Lung (tissue), 12 donors: Measurements from ENCODE around the gene LRRC14B. TPM values are rescaled to one million over a fixed set of nuclear protein-coding genes. Genes with fewer than 3 reads are reported as not detected.

Experiments used
- ATAC-seq: fragments of 200-7000 bp; cut with Tn5 transposase; one replicate; pipeline ENCODE4 v1.9.1; 2020; ENCODE audit warnings: moderate number of reproducible peaks; ENCODE audit not compliant: insufficient read depth, low FRiP score
- DNase-seq, 3 donors: peaks; one replicate each; pipeline ENCODE4 v3.0.0-alpha.2; 2013 to 2017
- H3K27ac ChIP-seq, 2 donors: one replicate each; pipeline ENCODE4 v1.5.1; 2013; ENCODE audit warnings: mild to moderate bottlenecking in 2 of 2, moderate library complexity in 2 of 2, control low read depth in 1 of 2, inconsistent platforms in 1 of 2, low read depth in 1 of 2, low read length in 1 of 2
- H3K27me3 ChIP-seq, 3 donors: one replicate each; pipeline ENCODE4 v1.5.1; 2013; ENCODE audit warnings: low read length in 2 of 3; ENCODE audit not compliant: control insufficient read depth in 3 of 3, insufficient read depth in 3 of 3
- H3K36me3 ChIP-seq, 4 donors: one replicate each; pipeline ENCODE4 v1.5.1; 2013; ENCODE audit warnings: low read length in 4 of 4, mild to moderate bottlenecking in 1 of 4, moderate library complexity in 1 of 4; ENCODE audit not compliant: control insufficient read depth in 4 of 4, insufficient read depth in 4 of 4
- H3K4me1 ChIP-seq, 5 donors: one replicate each; pipeline ENCODE4 v1.5.1; 2013; ENCODE audit warnings: low read length in 5 of 5, mild to moderate bottlenecking in 2 of 5, moderate library complexity in 1 of 5; ENCODE audit not compliant: control insufficient read depth in 5 of 5, insufficient read depth in 5 of 5
- H3K4me3 ChIP-seq: one replicate; pipeline ENCODE4 v1.5.1; 2013; ENCODE audit warnings: mild to moderate bottlenecking, control low read depth, moderate library complexity
- H3K9ac ChIP-seq, 2 donors: one replicate each; pipeline ENCODE4 v1.5.1; 2013; ENCODE audit warnings: low read length in 2 of 2, control low read depth in 1 of 2; ENCODE audit not compliant: insufficient read depth in 1 of 2
- H3K9me3 ChIP-seq, 4 donors: one replicate each; pipeline ENCODE4 v1.5.1; 2013; ENCODE audit warnings: low read length in 3 of 4, mild to moderate bottlenecking in 1 of 4, moderate library complexity in 1 of 4; ENCODE audit not compliant: control insufficient read depth in 4 of 4, insufficient read depth in 3 of 4
- WGBS, 2 donors: extraction: QIAGEN DNeasy Blood & Tissue Kit; methylation state at CpG; one replicate each; pipeline ENCODE4 v1.1.7; 2013; 5-methylcytosine and 5-hydroxymethylcytosine counted together
- polyA plus RNA-seq, 2 donors: library from polyadenylated mRNA; stranded (reverse); fragments of 200-250 nt; gene quantifications; one replicate each; pipeline ENCODE4 v1.2.1, GENCODE V29; 2013
- total RNA-seq, 2 donors: library from RNA; depleted of rRNA in 1 of 2; stranded (reverse); fragments of >200 nt in 1 of 2; gene quantifications; one replicate each; pipeline ENCODE4 v1.2.1, GENCODE V29; 2014 to 2021
- TF ChIP-seq, protein P1 (sequence below): IDR thresholded peaks from 2 replicates; pipeline ENCODE4 v1.5.1; 2012; ENCODE audit warnings: mild to moderate bottlenecking; ENCODE audit errors: control extremely low read depth, extremely low read depth
- donor health status: control.
- donor health status: control.
- donor health status: Bipolar disorder and iron deficiency.
- donor health status: healthy.
- donor health status: DM: yes; HTN: yes; CAD: no.

The LRRC14B gene
- total and polyA plus RNA-seq, 4 donors: 0.14 TPM; not detected in 3

DNA sequence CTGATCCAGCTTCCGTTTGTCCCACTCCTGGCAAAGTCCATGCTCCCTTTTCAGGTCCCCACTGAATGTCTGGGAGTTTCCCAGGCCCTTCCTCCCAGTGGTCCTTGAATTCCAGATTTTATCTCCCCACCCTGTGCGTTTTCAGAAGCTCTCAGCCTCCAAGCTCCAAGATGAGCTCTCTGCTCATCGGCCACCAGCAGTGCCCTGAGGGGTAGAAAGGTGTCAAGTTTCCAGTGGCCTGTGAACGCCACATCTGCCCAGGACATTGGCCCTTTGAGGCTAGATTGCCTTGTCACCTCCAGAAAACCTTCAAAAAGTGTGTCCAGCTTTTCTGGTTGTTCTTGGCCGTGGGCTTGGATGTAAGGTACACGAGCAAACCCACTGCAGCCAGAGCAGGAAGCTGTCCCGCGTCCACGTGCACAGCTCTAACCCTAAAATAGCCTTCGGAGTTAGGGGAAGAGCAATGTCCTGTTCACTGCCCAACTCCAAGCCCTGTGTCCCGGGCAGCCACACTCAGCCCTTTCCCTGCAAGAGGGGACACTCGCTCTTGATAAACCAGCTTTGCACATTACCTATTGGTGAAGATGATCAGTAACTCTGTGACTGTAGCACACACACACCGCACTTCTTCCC is 10.9 kb upstream of the LRRC14B start:
- H3K4me1 ChIP-seq: no peaks in the 10 kb centered on the region
- no peaks in the 10 kb centered on the region for H3K9me3 ChIP-seq
- peaks cover 0 to 5% (median 0%) of the 10 kb centered on the region in 4 donors for H3K36me3 ChIP-seq
- H3K9ac ChIP-seq: no peak overlapping the region
- ATAC-seq (no peak), DNase-seq (no peak)
- no peak overlapping the region for H3K27ac ChIP-seq
- H3K27me3 ChIP-seq: no peaks in the 10 kb centered on the region
- H3K4me3 ChIP-seq: no peak overlapping the region
- TF ChIP-seq, protein P1, sequence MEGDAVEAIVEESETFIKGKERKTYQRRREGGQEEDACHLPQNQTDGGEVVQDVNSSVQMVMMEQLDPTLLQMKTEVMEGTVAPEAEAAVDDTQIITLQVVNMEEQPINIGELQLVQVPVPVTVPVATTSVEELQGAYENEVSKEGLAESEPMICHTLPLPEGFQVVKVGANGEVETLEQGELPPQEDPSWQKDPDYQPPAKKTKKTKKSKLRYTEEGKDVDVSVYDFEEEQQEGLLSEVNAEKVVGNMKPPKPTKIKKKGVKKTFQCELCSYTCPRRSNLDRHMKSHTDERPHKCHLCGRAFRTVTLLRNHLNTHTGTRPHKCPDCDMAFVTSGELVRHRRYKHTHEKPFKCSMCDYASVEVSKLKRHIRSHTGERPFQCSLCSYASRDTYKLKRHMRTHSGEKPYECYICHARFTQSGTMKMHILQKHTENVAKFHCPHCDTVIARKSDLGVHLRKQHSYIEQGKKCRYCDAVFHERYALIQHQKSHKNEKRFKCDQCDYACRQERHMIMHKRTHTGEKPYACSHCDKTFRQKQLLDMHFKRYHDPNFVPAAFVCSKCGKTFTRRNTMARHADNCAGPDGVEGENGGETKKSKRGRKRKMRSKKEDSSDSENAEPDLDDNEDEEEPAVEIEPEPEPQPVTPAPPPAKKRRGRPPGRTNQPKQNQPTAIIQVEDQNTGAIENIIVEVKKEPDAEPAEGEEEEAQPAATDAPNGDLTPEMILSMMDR: no peak
- 73 to 76% methylated on average over 13 of the region's 13 CpGs for WGBS, 2 donors

DNA sequence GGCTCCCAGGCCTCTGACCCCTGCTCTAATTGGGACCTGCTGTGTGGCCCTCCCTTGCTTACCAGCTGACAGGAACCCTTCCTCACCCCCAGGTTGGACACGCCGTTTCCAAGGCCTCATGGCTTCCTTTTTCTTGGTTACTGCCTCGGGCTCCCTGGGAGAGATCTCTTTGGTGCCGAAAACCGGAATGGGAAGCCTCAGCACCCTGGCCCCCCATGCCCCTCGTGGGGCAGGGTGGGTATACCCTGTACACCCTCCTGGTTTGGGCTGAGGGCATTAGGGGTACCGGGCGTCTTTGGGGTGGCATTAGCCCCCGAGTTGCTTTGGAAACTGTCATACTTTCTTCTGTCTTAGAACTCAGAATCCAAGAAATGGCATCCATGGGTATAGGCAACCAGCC is 10.1 kb upstream of the LRRC14B start:
- TF ChIP-seq, protein P1: no peak
- WGBS, 2 donors: 90 to 91% methylated on average over 9 of the region's 9 CpGs
- peaks cover 0 to 5% (median 0%) of the 10 kb centered on the region in 4 donors for H3K36me3 ChIP-seq
- H3K27me3 ChIP-seq: no peaks in the 10 kb centered on the region
- H3K9ac ChIP-seq: no peak overlapping the region
- no peak for ATAC-seq
- H3K27ac ChIP-seq: no peak overlapping the region
- no peaks in the 10 kb centered on the region for H3K9me3 ChIP-seq
- H3K4me1 ChIP-seq: no peaks in the 10 kb centered on the region
- no peak overlapping the region for H3K4me3 ChIP-seq
- no peak for DNase-seq

DNA sequence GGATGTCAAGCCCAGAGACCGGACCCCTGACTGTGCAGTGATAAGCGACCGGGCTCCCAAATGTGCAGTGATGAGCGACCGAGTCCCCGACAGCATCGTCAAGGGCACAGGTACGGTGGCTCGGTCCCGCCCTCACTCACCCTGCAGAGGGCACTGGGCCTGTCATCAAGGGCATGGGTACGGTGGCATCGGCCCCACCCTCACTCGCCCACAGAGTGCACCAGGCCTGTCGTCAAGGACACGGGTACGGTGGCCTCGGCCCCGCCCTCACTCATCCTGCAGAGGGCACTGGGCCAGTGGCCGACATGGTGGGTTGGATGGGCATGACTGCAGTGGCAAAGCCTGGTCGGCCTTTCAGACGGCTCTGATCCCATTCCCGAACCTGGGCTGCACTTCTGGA is 9.7 kb upstream of the LRRC14B start:
- no peak overlapping the region for H3K27ac ChIP-seq
- WGBS, 2 donors: 92% methylated on average over 22 of the region's 22 CpGs
- H3K9me3 ChIP-seq: no peaks in the 10 kb centered on the region
- DNase-seq (no peak), ATAC-seq (no peak)
- no peaks in the 10 kb centered on the region for H3K4me1 ChIP-seq
- TF ChIP-seq, protein P1: no peak
- H3K9ac ChIP-seq: no peak overlapping the region
- no peak overlapping the region for H3K4me3 ChIP-seq
- peaks cover 0 to 5% (median 0%) of the 10 kb centered on the region in 4 donors for H3K36me3 ChIP-seq
- H3K27me3 ChIP-seq: no peaks in the 10 kb centered on the region

DNA sequence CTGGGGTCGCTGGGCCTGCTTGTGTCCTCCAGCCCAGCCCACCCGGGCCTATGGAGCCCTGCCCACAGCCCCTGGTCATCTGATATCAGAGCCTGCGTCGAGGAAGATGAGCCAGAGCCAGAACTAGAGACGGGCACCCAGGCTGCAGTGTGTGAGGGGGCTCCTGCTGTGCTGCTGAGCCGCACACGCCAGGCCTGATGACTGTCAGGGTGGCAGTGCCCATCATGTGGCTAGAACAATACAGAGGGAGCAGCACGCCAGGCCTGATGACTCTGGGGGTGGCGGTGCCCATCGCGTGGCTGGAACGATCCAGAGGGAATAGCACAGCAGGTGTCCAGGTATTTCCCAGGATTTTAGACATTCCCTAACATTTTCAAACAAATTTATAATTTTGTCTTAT is 9.2 kb upstream of the LRRC14B start:
- Histone ChIP-seq H3K27ac (no peak overlapping the region), H3K9ac (no peak overlapping the region), H3K9me3 (no peaks in the 10 kb centered on the region), H3K27me3 (no peaks in the 10 kb centered on the region), H3K4me3 (no peak overlapping the region), H3K36me3 (peaks cover 0 to 5% (median 0%) of the 10 kb centered on the region in 4 donors), H3K4me1 (no peaks in the 10 kb centered on the region)
- DNase-seq: no peak
- WGBS, 2 donors: 94 to 97% methylated on average over 12 of the region's 12 CpGs
- TF ChIP-seq, protein P1: no peak
- no peak for ATAC-seq
